Urinary bladder (tissue), 4 donors: ENCODE measurements around the gene TRIM40. TPM values are rescaled to one million over a fixed set of nuclear protein-coding genes. Genes with fewer than 3 reads are reported as not detected.

ENCODE experiments used
- DNase-seq: peaks from one replicate; pipeline ENCODE4 v3.0.0-alpha.2; 2015; ENCODE audit errors: extremely low spot score
- H3K27ac ChIP-seq: one replicate; pipeline ENCODE4 v1.5.1; 2013; ENCODE audit warnings: low read depth, mild to moderate bottlenecking, moderate library complexity
- H3K36me3 ChIP-seq: one replicate; pipeline ENCODE4 v1.6.1; 2013; ENCODE audit warnings: mild to moderate bottlenecking, moderate library complexity; ENCODE audit not compliant: insufficient read depth
- H3K4me1 ChIP-seq: one replicate; pipeline ENCODE4 v1.6.1; 2013; ENCODE audit warnings: mild to moderate bottlenecking, moderate library complexity; ENCODE audit not compliant: insufficient read depth
- H3K4me3 ChIP-seq: one replicate; pipeline ENCODE4 v1.5.1; 2013; ENCODE audit warnings: low read depth, low read length
- WGBS: extraction: QIAGEN DNeasy Blood & Tissue Kit; methylation state at CpG from one replicate; pipeline ENCODE4 v1.1.7; 2013; 5-methylcytosine and 5-hydroxymethylcytosine counted together
- polyA plus RNA-seq: library from polyadenylated mRNA; stranded (reverse); fragments of 200-250 nt; gene quantifications from one replicate; pipeline ENCODE4 v1.2.3, GENCODE V29; 2013
- total RNA-seq: library from RNA; depleted of rRNA; stranded (reverse); fragments of >200 nt; gene quantifications from one replicate; pipeline ENCODE4 v1.2.3, GENCODE V29; 2014
- donor health status: healthy with polysubstance abuse.
- donor health status: healthy.

The TRIM40 gene
- total and polyA plus RNA-seq, 2 donors = not detected

GRCh38 chr6:30149858-30150550 lies 14.1 kb downstream of the TRIM40 start:
- Histone ChIP-seq H3K36me3 (no peaks in the 10 kb centered on the region), H3K4me3 (no peak overlapping the region), H3K27ac (no peak overlapping the region), H3K4me1 (no peaks in the 10 kb centered on the region)
- 62% methylated on average over 7 of the region's 7 CpGs for WGBS
- no peak for DNase-seq

GRCh38 chr6:30150671-30151395 lies 14.9 kb downstream of the TRIM40 start:
- H3K27ac ChIP-seq = no peak overlapping the region
- WGBS = 85% methylated on average over 10 of the region's 10 CpGs
- no peak for DNase-seq
- no peak overlapping the region for H3K4me3 ChIP-seq
- H3K36me3 ChIP-seq = no peaks in the 10 kb centered on the region
- no peaks in the 10 kb centered on the region for H3K4me1 ChIP-seq

GRCh38 chr6:30151580-30151979 lies 15.6 kb downstream of the TRIM40 start:
- Histone ChIP-seq H3K4me3 (no peak overlapping the region), H3K4me1 (no peaks in the 10 kb centered on the region), H3K27ac (no peak overlapping the region), H3K36me3 (no peaks in the 10 kb centered on the region)
- DNase-seq = no peak
- WGBS = 49% methylated on average over 3 of the region's 3 CpGs

- no peak for DNase-seq
- no peak overlapping the region for H3K27ac ChIP-seq
- 64% methylated on average over 4 of the region's 4 CpGs for WGBS
- H3K4me3 ChIP-seq = no peak overlapping the region
- no peaks in the 10 kb centered on the region for H3K36me3 ChIP-seq
- no peaks in the 10 kb centered on the region for H3K4me1 ChIP-seq
These were observed 16.2 kb downstream of the TRIM40 start for GRCh38 chr6:30152016-30152673.

- H3K27ac ChIP-seq = no peak overlapping the region
- H3K4me1 ChIP-seq = no peaks in the 10 kb centered on the region
- no peaks in the 10 kb centered on the region for H3K36me3 ChIP-seq
- DNase-seq = no peak
- WGBS = 83% methylated on average over 3 of the region's 3 CpGs
- no peak overlapping the region for H3K4me3 ChIP-seq
These were observed 17.1 kb downstream of the TRIM40 start for GRCh38 chr6:30152910-30153610.

GRCh38 chr6:30154061-30154460 lies 18.1 kb downstream of the TRIM40 start:
- H3K4me3 ChIP-seq = no peak overlapping the region
- H3K36me3 ChIP-seq = no peaks in the 10 kb centered on the region
- no peak for DNase-seq
- no peaks in the 10 kb centered on the region for H3K4me1 ChIP-seq
- no peak overlapping the region for H3K27ac ChIP-seq
- 82% methylated on average over 17 of the region's 17 CpGs for WGBS

GRCh38 chr6:30154709-30155519 lies 19.0 kb downstream of the TRIM40 start:
- H3K4me1 ChIP-seq = no peaks in the 10 kb centered on the region
- no peak overlapping the region for H3K27ac ChIP-seq
- 33% methylated on average over 12 of the region's 12 CpGs for WGBS
- no peak for DNase-seq
- no peaks in the 10 kb centered on the region for H3K36me3 ChIP-seq
- H3K4me3 ChIP-seq = no peak overlapping the region

GRCh38 chr6:30155520-30156261 lies 19.8 kb downstream of the TRIM40 start:
- H3K27ac ChIP-seq = no peak overlapping the region
- H3K4me3 ChIP-seq = no peak overlapping the region
- H3K4me1 ChIP-seq = no peaks in the 10 kb centered on the region
- DNase-seq = no peak
- WGBS = 84% methylated on average over 2 of the region's 2 CpGs
- no peaks in the 10 kb centered on the region for H3K36me3 ChIP-seq

- Histone ChIP-seq H3K4me3 (no peak overlapping the region), H3K27ac (no peak overlapping the region), H3K4me1 (no peaks in the 10 kb centered on the region), H3K36me3 (no peaks in the 10 kb centered on the region)
- no peak for DNase-seq
- WGBS = 32% methylated on average over 4 of the region's 4 CpGs
These were observed 20.3 kb downstream of the TRIM40 start for GRCh38 chr6:30156262-30156599.

GRCh38 chr6:30156774-30157173 lies 20.8 kb downstream of the TRIM40 start:
- WGBS = 91% methylated on average over 9 of the region's 9 CpGs
- Histone ChIP-seq H3K36me3 (no peaks in the 10 kb centered on the region), H3K4me3 (no peak overlapping the region), H3K4me1 (no peaks in the 10 kb centered on the region), H3K27ac (no peak overlapping the region)
- DNase-seq = no peak

GRCh38 chr6:30157581-30157980 lies 21.6 kb downstream of the TRIM40 start:
- no peak for DNase-seq
- Histone ChIP-seq H3K27ac (no peak overlapping the region), H3K36me3 (no peaks in the 10 kb centered on the region), H3K4me1 (no peaks in the 10 kb centered on the region), H3K4me3 (no peak overlapping the region)

GRCh38 chr6:30157999-30158398 lies 22.1 kb downstream of the TRIM40 start:
- no peak overlapping the region for H3K27ac ChIP-seq
- no peak overlapping the region for H3K4me3 ChIP-seq
- H3K36me3 ChIP-seq = no peaks in the 10 kb centered on the region
- H3K4me1 ChIP-seq = no peaks in the 10 kb centered on the region
- DNase-seq = no peak
- 83% methylated on average over 2 of the region's 2 CpGs for WGBS
